Thyroid gland (tissue), 4 donors: ENCODE results near the gene PTPRN2.

Experiments used
- POLR2A ChIP-seq, 2 donors: fragments of 450-650 bp; IDR thresholded peaks; one replicate each; pipeline ENCODE4 v1.6.1; 2017; ENCODE audit warnings: antibody characterized with exemption in 2 of 2, mild to moderate bottlenecking in 2 of 2, moderate library complexity in 1 of 2
- TF ChIP-seq, protein P1 (sequence below), 6 experiments: fragments of 200-600 bp in 3 of 6; fragments of 450-650 bp in 3 of 6; sonication (generic) in 3 of 6; IDR thresholded peaks; one replicate each; pipeline ENCODE4 v1.5.1; 2016 to 2019; ENCODE audit warnings: antibody characterized with exemption in 6 of 6, mild to moderate bottlenecking in 2 of 6, inconsistent platforms in 1 of 6, moderate library complexity in 1 of 6

- TF ChIP-seq, protein P1, sequence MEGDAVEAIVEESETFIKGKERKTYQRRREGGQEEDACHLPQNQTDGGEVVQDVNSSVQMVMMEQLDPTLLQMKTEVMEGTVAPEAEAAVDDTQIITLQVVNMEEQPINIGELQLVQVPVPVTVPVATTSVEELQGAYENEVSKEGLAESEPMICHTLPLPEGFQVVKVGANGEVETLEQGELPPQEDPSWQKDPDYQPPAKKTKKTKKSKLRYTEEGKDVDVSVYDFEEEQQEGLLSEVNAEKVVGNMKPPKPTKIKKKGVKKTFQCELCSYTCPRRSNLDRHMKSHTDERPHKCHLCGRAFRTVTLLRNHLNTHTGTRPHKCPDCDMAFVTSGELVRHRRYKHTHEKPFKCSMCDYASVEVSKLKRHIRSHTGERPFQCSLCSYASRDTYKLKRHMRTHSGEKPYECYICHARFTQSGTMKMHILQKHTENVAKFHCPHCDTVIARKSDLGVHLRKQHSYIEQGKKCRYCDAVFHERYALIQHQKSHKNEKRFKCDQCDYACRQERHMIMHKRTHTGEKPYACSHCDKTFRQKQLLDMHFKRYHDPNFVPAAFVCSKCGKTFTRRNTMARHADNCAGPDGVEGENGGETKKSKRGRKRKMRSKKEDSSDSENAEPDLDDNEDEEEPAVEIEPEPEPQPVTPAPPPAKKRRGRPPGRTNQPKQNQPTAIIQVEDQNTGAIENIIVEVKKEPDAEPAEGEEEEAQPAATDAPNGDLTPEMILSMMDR (IDR thresholded peaks at IDR 0.05), result no peak
- no peak for TF ChIP-seq POLR2A (IDR thresholded peaks at IDR 0.05)
Measured at GRCh38 chr7:157662110-157662791, 925.4 kb downstream of the PTPRN2 start.
